Globus pallidus (tissue), 1 donor: ENCODE results near the gene TENM4.

ENCODE experiments used
- DNase-seq: peaks from one replicate; pipeline ENCODE4 v3.0.0-alpha.2; 2015; ENCODE audit warnings: low spot score

Gene TENM4

GRCh38 chr11:78782725-78783124, 658.1 kb downstream of the TENM4 start:
- DNase-seq: no peak

GRCh38 chr11:78780889-78781288, 659.9 kb downstream of the TENM4 start:
- DNase-seq: no peak

GRCh38 chr11:78773492-78773891, 667.3 kb downstream of the TENM4 start:
- DNase-seq: no peak

GRCh38 chr11:78773077-78773476, 667.8 kb downstream of the TENM4 start:
- DNase-seq: no peak

GRCh38 chr11:78772186-78772585, 668.6 kb downstream of the TENM4 start:
- no peak for DNase-seq

- DNase-seq: no peak
These were observed 669.9 kb downstream of the TENM4 start for GRCh38 chr11:78770931-78771330.

GRCh38 chr11:78768971-78769370, 671.9 kb downstream of the TENM4 start:
- DNase-seq: no peak

- DNase-seq: no peak
These were observed 672.5 kb downstream of the TENM4 start for GRCh38 chr11:78768345-78768744.

GRCh38 chr11:78767027-78767932, 673.5 kb downstream of the TENM4 start:
- DNase-seq: no peak

GRCh38 chr11:78764946-78765345, 675.9 kb downstream of the TENM4 start:
- no peak for DNase-seq

GRCh38 chr11:78763664-78764063, 677.2 kb downstream of the TENM4 start:
- DNase-seq: no peak

- DNase-seq: no peak
These were observed 678.7 kb downstream of the TENM4 start for GRCh38 chr11:78762105-78762504.

GRCh38 chr11:78759071-78759470, 681.8 kb downstream of the TENM4 start:
- DNase-seq: no peak

- DNase-seq: no peak
These were observed 687.5 kb downstream of the TENM4 start for GRCh38 chr11:78753297-78753696.

GRCh38 chr11:78752494-78752893, 688.3 kb downstream of the TENM4 start:
- no peak for DNase-seq

- DNase-seq: no peak
These were observed 691.7 kb downstream of the TENM4 start for GRCh38 chr11:78748918-78749690.

GRCh38 chr11:78744949-78745348, 695.9 kb downstream of the TENM4 start:
- no peak for DNase-seq

- no peak for DNase-seq
These were observed 696.6 kb downstream of the TENM4 start for GRCh38 chr11:78744202-78744601.

GRCh38 chr11:78742430-78742829, 698.4 kb downstream of the TENM4 start:
- DNase-seq: peak; percentile 6

- no peak for DNase-seq
These were observed 699.1 kb downstream of the TENM4 start for GRCh38 chr11:78741741-78742140.

- DNase-seq: no peak
These were observed 700.4 kb downstream of the TENM4 start for GRCh38 chr11:78740199-78741071.

- DNase-seq: no peak
These were observed 702.9 kb downstream of the TENM4 start for GRCh38 chr11:78737891-78738290.
